ENCODE results near the gene EPAS1.
A peak's percentile ranks its signal among the peaks of the same experiment; 100 is the strongest.

EPAS1 gene
- total RNA-seq, result 0.80 to 10.1 (median 4.4) reads per million in 4 experiments

DNA sequence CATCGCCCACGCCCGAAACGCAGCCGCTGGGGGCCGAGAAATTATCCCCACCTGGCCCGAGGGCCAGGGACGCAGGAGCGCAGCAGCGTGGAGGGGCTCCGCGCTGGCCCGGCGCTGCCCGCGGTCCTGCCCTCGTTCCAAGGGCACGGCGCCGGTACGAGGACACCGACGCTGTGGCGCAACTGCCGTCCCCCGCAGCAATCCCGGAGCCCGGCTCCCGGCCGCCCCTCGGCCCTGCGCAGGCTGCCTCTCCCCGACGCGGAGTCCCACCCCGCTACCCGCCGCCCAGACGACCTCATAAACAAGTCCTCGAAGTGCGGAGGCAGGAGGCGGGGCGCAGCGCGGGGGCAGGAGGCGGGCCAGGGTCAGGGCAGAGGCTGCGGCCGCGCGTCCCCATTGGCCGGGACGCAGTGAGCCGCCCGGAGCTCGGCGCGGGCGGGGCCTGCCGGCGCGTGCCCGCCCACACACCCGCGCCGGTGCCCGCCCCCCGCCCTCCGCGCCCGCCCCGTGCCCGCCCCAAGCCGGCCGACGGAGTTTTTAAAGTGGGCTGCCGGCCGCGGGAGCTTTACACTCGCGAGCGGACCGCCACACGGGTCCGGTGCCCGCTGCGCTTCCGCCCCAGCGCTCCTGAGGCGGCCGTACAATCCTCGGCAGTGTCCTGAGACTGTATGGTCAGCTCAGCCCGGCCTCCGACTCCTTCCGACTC, at the start of gene EPAS1:
TSS of gene EPAS1 (plus strand) at position 568 of the 706 bp plus-strand sequence. CDS start 505 bp downstream, outside the sequence.
- DNase-seq, result peak; percentile 74

GRCh38 chr2:46248171-46248570, 49.0 kb upstream of the EPAS1 start:
- DNase-seq, result no peak

DNA sequence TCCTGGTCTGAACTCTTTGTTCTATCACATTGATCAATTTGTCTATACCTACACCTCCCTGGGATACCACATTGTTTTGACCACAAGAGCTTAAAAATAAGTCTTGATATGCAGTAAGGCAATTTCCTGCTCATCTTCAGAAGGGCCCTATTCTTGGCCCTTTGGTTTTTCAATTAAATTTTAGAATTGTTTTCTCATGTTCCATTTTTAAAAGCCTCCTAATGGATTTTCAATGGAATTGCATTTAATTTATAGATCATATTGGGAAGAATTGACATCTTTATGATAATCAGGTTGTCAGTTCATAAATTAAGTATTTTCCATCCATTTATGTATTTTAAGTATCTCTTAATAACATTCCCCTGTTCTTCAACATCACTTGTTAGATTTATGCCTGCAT, 47.6 kb upstream of the EPAS1 start:
- DNase-seq, result no peak

- DNase-seq, result no peak
Observed at GRCh38 chr2:46252891-46253659, 44.1 kb upstream of the EPAS1 start.

GRCh38 chr2:46254474-46254873, 42.7 kb upstream of the EPAS1 start:
- DNase-seq, result no peak

DNA sequence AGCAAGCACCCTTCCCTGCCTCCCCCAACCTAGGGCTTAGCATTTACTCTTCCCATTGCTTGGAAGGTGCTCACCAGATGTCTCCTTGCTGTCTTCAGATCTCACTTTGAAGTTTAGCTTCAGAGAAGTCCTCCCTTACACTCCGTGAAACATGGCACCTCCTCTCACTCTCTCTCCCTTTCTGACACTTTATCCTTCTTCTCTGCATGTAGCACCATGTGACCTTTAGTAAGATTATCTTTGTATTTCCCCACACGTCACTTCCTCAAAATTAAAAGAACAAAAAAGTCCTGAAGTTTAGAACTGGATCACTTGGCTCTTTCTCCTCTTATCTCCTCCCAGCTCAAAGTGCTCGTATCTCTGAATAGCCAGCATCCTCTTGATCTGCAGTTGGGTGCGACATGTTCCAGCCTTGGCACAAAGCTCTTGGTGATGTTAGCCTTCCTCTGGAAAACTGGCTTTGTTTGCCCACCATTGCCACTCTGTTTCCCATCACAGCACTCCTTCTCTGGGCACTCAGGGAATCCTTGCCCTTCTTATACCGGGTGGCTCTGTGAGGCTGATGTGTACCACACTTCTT, 40.6 kb upstream of the EPAS1 start:
- DNase-seq, result no peak

- DNase-seq, result no peak
Observed at GRCh38 chr2:46257476-46257875, 39.7 kb upstream of the EPAS1 start.

GRCh38 chr2:46257980-46258379, 39.2 kb upstream of the EPAS1 start:
- DNase-seq, result no peak

DNA sequence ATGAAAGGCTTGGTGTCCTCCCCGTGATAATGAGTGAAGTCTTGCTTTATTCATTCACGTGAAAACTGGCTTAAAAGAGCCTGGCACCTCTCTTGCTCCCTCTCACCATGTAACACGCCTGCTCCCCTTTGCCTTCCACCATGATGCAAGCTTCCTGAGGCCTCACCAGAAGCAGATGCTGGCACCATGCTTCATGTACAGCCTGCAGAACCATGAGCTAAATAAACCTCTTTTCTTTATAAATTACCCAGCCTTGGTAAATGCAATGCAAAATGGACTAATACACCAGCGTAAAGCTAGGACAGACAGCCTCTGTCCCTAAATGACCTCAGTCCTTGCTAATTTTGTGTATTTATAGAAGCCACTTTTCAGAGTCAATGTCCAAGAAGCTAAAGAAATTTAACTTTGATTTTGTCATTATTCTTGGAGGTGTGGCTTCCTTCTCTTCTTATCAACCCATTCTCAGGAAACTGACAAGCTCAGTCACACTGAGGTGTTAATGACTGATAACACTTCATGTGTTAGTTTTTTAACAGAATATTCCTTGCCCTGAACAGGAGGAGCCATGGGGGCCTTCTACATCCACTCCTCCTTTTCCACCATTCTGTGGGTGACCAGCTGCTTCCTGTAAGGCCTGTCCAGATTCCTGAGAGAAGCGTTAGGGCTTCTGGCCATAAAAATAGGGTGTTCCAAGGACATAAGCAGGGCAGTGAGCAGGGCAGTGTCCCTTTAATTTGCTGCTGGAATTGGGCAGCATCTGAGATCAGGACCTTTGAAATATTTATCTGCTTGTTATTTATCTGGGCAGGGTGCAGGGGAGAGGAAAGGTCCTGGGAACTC, 38.0 kb upstream of the EPAS1 start:
- DNase-seq, result no peak

GRCh38 chr2:46259777-46260168, 37.4 kb upstream of the EPAS1 start:
- DNase-seq, result no peak

DNA sequence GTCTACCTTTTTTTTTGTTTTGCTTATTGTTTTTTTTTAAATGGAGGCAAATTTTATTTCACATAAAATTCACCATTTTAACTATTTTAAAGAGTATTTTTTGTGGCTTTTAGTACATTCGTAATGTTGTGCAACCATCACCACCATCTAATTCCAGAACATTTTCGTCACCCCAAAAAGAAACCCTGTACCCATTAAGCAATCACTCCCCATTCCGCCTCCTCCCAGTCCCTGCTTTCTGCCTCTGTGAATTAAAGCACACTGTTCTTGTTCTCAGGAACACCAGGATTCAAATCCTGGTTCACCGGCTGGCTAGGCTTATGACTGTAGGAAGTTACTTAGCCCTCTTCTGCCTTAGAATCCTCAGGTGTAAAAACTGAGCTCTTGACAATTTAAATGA, 36.9 kb upstream of the EPAS1 start:
- no peak for DNase-seq

- DNase-seq, result no peak
Observed at GRCh38 chr2:46262248-46262938, 34.8 kb upstream of the EPAS1 start.

DNA sequence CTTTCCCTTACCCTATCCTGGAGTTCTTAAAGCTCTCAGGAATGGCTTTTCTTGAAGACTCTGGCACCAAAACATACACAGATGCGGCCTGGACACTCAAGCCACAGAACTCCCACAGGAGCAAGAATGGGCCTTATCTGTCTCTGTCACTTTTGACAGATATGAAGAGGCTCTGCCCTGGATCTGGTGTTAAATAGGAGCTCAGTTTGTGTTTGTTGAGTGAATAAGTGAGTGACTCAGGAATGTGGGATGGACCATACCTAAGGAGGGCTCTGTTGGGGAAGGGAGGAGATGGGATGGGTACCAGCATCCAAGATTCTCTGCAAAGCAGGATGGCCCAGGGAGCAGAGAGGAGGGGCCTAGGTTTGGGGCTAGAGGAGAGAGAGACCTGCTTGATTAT, 33.9 kb upstream of the EPAS1 start:
- DNase-seq, result no peak

- no peak for DNase-seq
Observed at GRCh38 chr2:46264447-46264846, 32.8 kb upstream of the EPAS1 start.

DNA sequence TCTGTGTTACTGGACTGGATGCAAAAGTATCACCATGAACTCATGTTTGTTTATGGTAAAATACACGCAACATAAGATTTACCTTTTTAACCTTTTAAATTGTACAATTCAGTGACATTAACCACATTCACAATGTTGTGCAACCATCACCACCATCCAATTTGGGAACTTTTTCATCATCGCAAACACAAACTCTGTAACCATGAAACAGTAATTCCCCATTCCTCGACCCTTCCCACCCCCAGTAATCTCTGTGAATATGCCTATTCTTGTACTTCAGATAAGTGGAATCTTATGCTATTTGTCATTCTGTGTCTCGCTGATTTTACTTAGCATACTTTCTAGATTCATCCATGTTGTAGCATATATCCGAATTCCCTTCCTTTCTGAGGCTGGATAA, 31.1 kb upstream of the EPAS1 start:
- DNase-seq, result no peak

DNA sequence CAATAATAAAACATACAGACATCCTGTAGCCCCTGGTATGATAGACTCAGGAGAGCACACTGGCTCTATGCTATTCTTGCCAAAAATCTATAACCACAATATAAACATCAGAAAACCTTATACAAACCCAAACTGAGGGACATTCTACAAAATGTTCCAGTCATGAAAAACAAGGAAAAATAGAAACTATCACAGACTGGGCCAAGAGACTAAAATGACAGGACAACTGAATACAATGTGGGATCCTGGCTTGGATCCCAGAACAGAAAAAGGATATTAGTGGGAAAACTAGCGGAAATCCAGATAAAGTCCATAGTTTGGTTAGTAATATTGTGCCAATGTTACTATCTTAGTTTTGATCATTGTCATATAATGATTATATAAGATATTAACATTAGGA, 29.6 kb upstream of the EPAS1 start:
- DNase-seq, result no peak

DNA sequence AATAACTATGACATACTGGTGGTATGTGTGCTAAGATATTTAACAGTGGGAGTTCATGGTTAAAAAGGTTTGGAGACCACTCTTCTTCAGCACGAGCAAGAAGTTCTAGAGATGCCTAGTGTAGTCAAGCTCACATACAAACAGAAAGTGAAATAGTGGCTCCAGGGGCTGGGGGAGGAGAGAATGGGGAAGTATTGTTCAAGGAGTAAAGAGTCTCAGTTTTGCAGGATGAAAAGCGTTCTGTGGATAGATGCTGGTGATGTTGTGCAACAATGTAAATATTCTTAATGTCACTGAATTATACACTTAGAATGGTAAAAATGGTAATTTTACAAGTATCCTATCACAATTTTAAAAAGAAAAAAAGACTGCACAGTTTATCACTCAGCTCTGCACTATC, 29.0 kb upstream of the EPAS1 start:
- no peak for DNase-seq

DNA sequence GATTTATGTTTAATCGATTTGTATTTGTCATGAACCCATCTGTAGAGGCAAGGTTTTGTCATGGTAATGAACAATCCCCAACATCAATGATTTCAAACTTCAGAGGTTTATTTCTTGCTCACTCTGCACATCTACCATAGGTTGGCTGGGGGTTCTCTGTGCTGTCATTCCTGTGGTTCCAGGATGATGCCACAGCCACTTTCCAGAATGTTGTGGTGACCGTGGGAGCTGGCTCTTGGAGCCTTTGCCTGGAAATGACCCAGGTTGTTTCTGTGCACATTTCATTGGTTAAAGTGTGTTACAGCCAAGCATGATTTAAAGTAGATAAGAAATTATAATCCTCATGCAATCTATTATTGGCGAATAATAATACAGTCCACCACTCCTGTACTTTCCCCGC, 28.2 kb upstream of the EPAS1 start:
- no peak for DNase-seq

GRCh38 chr2:46269544-46270273, 27.5 kb upstream of the EPAS1 start:
- DNase-seq, result no peak

GRCh38 chr2:46270384-46270783, 26.8 kb upstream of the EPAS1 start:
- DNase-seq, result no peak

DNA sequence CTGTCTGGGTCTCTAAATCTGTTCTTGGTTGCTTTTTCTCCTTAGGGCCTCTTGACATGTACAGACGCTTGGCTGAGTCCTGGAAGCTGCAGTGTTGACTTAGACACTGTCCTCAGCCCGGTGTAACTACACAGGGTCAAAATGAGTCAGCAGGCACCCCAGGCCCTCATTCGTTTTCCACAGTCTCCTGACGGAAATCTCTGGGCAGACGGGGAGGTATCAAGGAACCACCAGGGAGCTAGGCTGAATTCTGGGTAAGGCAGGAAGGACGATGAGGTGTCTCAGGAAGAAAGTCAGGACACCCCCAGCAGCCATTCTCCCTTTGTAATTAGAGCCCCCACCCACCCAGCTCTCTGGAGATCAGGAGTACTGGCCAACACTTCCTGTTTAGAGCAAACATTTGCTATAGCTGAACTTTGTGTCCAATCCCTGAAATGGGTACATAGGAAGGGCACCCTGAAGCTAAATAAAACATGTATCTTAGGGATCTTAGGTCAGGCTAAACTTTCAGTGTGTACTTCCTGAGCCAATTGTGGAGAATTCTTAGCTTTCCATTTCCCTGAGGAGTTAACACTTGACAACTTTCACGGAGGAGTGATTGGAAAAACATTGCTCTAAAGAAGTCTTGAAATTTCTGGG, 23.9 kb upstream of the EPAS1 start:
- no peak for DNase-seq

Data from effector CD8-positive, alpha-beta T cell (primary cell).